ENCODE results near the gene NAMPT. TPM values are rescaled to one million over a fixed set of nuclear protein-coding genes. Genes with fewer than 3 reads are reported as not detected.
A peak's percentile ranks its signal among the peaks of the same experiment; 100 is the strongest.

NAMPT gene
- total and polyA plus RNA-seq, 9 of the 15 experiments (the other 6 are each of a cell fraction or from before 2014, with no cell fraction given) = 41.1 to 160 (median 106) TPM

GRCh38 chr7:106285051-106285854 is 470 bp upstream of the NAMPT start (continued):
- TF ChIP-seq ZC3H11A (IDR thresholded peaks at IDR 0.05; ENCODE audit: low read depth, low read length) = no peak; the same call in 1 of the 2 replicates
- TF ChIP-seq ARID1B (IDR thresholded peaks at IDR 0.05) = peak; percentile 55
- 0 out of 4 replicates have a peak, but pooled peaks of 1 of the 2 experiments have one; percentile 25 for TF ChIP-seq CSDE1 (IDR thresholded peaks at IDR 0.05)
- no peak for TF ChIP-seq TCFL5 (CRISPR knock-in tag; conservative IDR thresholded peaks at IDR 0.05)
- TF ChIP-seq EHMT2 (IDR thresholded peaks at IDR 0.05) = no peak
- TF ChIP-seq SMARCC2 (IDR thresholded peaks at IDR 0.05; ENCODE audit: low read depth) = peak; percentile 68; the same call in 1 of the 2 replicates
- peak; percentile 53 for TF ChIP-seq ZNF24 (IDR thresholded peaks at IDR 0.05)
- TF ChIP-seq ZNF174 (CRISPR knock-in tag; IDR thresholded peaks at IDR 0.05) = no peak
- TF ChIP-seq NFE2 (IDR thresholded peaks at IDR 0.05; ENCODE audit: low read depth) = no peak
- TF ChIP-seq DPF2 (IDR thresholded peaks at IDR 0.05) = peak; percentile 82
- TF ChIP-seq ZBTB17 (CRISPR knock-in tag; IDR thresholded peaks at IDR 0.05) = 0 out of 2 replicates have a peak, but pooled peaks have one; percentile 60
- peak; percentile 66; the same call in 1 of the 2 replicates for TF ChIP-seq SAFB (IDR thresholded peaks at IDR 0.05; ENCODE audit: borderline replicate concordance, low read depth, low read length)
- no peak; the same call in 1 of the 2 replicates for TF ChIP-seq ZBTB34 (CRISPR knock-in tag; IDR thresholded peaks at IDR 0.05)
- no peak for TF ChIP-seq ZFP91 (CRISPR knock-in tag; IDR thresholded peaks at IDR 0.05)
- no peak for TF ChIP-seq SP2 (IDR thresholded peaks at IDR 0.05; ENCODE audit: extremely low read depth, low read depth, low read length, poor library complexity, severe bottlenecking)
- no peak for TF ChIP-seq U2AF1 (optimal IDR thresholded peaks at IDR 0.05; ENCODE audit: low read depth, low read length)
- no peak for TF ChIP-seq ZNF280A (IDR thresholded peaks at IDR 0.05; ENCODE audit: low read depth, partially characterized antibody)
- peak; percentile 24 to 66; a peak in 2 of 4 replicates for TF ChIP-seq TRIM24 (IDR thresholded peaks at IDR 0.05)
- no peak for TF ChIP-seq NELFE (IDR thresholded peaks at IDR 0.05; ENCODE audit: insufficient read depth, insufficient read length)
- 0 out of 6 replicates have a peak, but pooled peaks of 1 of the 3 experiments have one; percentile 3 for TF ChIP-seq CTCF (IDR thresholded peaks at IDR 0.05 in 2 of 3, conservative IDR thresholded peaks at IDR 0.05 in 1 of 3; ENCODE audit: insufficient read depth in 2 of 3, low read depth in 1 of 3, low read length in 3 of 3)
- peak; percentile 94 for TF ChIP-seq EGR1 (conservative IDR thresholded peaks at IDR 0.05)
- TF ChIP-seq NCOR1 (IDR thresholded peaks at IDR 0.05) = peak; percentile 62
- TF ChIP-seq PCBP2 (IDR thresholded peaks at IDR 0.05; ENCODE audit: low read depth, low read length, poor library complexity, severe bottlenecking) = no peak

Data from K562 (cell line).